Adrenal gland (tissue), 5 donors: ENCODE results near the gene CES4A.

ENCODE experiments used
- CTCF ChIP-seq, 6 experiments: fragments of 450-650 bp in 4 of 6; fragments of 200-600 bp in 2 of 6; sonication (generic) in 1 of 6; IDR thresholded peaks; 1 replicate in 5 of 6; 2 replicates in 1 of 6; pipeline versions ENCODE4 v1.5.1 to v1.8.0; 2016 to 2021; ENCODE audit warnings: antibody characterized with exemption in 6 of 6, mild to moderate bottlenecking in 2 of 6, moderate library complexity in 1 of 6
- POLR2A ChIP-seq, 2 donors: fragments of 450-650 bp; IDR thresholded peaks; one replicate each; pipeline ENCODE4 v1.6.1; 2017; ENCODE audit warnings: antibody characterized with exemption in 2 of 2, mild to moderate bottlenecking in 2 of 2, moderate library complexity in 1 of 2
- donor health status: DM: no; HTN: no; CAD: no.

- TF ChIP-seq POLR2A (IDR thresholded peaks at IDR 0.05) = no peak
- no peak for TF ChIP-seq CTCF (IDR thresholded peaks at IDR 0.05)
These were observed 55.0 kb downstream of the CES4A start for GRCh38 chr16:67043420-67043819.
